Naive B cell (primary cell): ENCODE data around the gene KDM7A. TPM values are rescaled to one million over a fixed set of nuclear protein-coding genes. Genes with fewer than 3 reads are reported as not detected.
"Not testable (repeated sequence)": the region's sequence is repeated elsewhere in the genome, so short reads cannot be mapped to it uniquely, and the experiment has no call there.

Experiments
- ATAC-seq, 2 donors: fragments of 150-1000 bp; cut with Tn5 transposase; 2 replicates each; pipeline ENCODE4 v1.10.0; 2021; ENCODE audit warnings: low read depth in 2 of 2, mild to moderate bottlenecking in 2 of 2, moderate library complexity in 2 of 2
- DNase-seq: peaks from one replicate; pipeline ENCODE4 v3.0.0; 2022
- H3K27ac Mint-ChIP-seq, 6 donors: one replicate each; pipeline ENCODE4 v1.8.0; 2020 to 2022; ENCODE audit warnings: mild to moderate bottlenecking in 6 of 6, mixed read lengths in 6 of 6, moderate library complexity in 5 of 6, inconsistent platforms in 2 of 6
- H3K27me3 Mint-ChIP-seq, 3 donors: one replicate each; pipeline ENCODE4 v1.8.0; 2021 to 2022; ENCODE audit warnings: mixed read lengths in 3 of 3, mild to moderate bottlenecking in 1 of 3
- H3K36me3 Mint-ChIP-seq, 2 donors: one replicate each; pipeline ENCODE4 v1.8.0; 2020 to 2022; ENCODE audit warnings: mixed read lengths in 2 of 2, inconsistent platforms in 1 of 2, mild to moderate bottlenecking in 1 of 2
- H3K4me1 Mint-ChIP-seq, 3 donors: one replicate each; pipeline ENCODE4 v1.8.0; 2020 to 2022; ENCODE audit warnings: mixed read lengths in 3 of 3, inconsistent platforms in 1 of 3, mild to moderate bottlenecking in 1 of 3, moderate library complexity in 1 of 3
- H3K4me3 Mint-ChIP-seq, 8 donors: one replicate each; pipeline ENCODE4 v1.8.0; 2020 to 2022; ENCODE audit warnings: mild to moderate bottlenecking in 8 of 8, mixed read lengths in 8 of 8, moderate library complexity in 8 of 8, inconsistent platforms in 2 of 8
- H3K9me3 Mint-ChIP-seq, 7 donors: one replicate each; pipeline ENCODE4 v1.8.0; 2020 to 2022; ENCODE audit warnings: mixed read lengths in 7 of 7, mild to moderate bottlenecking in 5 of 7, inconsistent platforms in 2 of 7, moderate library complexity in 1 of 7
- polyA plus RNA-seq, 6 donors: library from polyadenylated mRNA; unstranded; fragments of 300-500 nt; fragmentation: Illumina TruSeq; gene quantifications; one replicate each; pipeline ENCODE4 v1.2.3, GENCODE V29; 2021; ENCODE audit warnings: low read depth in 6 of 6

The KDM7A gene
- polyA plus RNA-seq, 6 donors from 2014 or later: 5.8 to 10.1 (median 8.9) TPM

GRCh38 chr7:140142031-140142430 is 34.8 kb downstream of the KDM7A start:
- ATAC-seq: no peak
- H3K27me3 Mint-ChIP-seq: no peaks in the 10 kb centered on the region
- peak overlapping the region in 1 of 8 donors; percentile 16 for H3K4me3 Mint-ChIP-seq
- H3K4me1 Mint-ChIP-seq: peaks cover 39 to 67% (median 58%) of the 10 kb centered on the region in 3 donors
- DNase-seq: no peak
- H3K27ac Mint-ChIP-seq: peak overlapping the region in 2 of 6 donors; percentile 69 to 81
- H3K9me3 Mint-ChIP-seq: peaks cover 0 to 1% (median 0%) of the 10 kb centered on the region in 7 donors
- H3K36me3 Mint-ChIP-seq: peaks cover 8 to 15% of the 10 kb centered on the region in 2 donors

- Mint-ChIP-seq H3K4me1 (peaks cover 33 to 59% (median 50%) of the 10 kb centered on the region in 3 donors), H3K9me3 (peaks cover 0 to 1% (median 0%) of the 10 kb centered on the region in 7 donors), H3K4me3 (no peak overlapping the region), H3K27me3 (no peaks in the 10 kb centered on the region), H3K36me3 (peaks cover 11 to 19% of the 10 kb centered on the region in 2 donors), H3K27ac (no peak overlapping the region)
- ATAC-seq: no peak
- DNase-seq: no peak
Measured at GRCh38 chr7:140141256-140141655, 35.5 kb downstream of the KDM7A start.

- no peak overlapping the region for H3K27ac Mint-ChIP-seq
- H3K36me3 Mint-ChIP-seq: peaks cover 14 to 22% of the 10 kb centered on the region in 2 donors
- DNase-seq (no peak), ATAC-seq (no peak)
- no peaks in the 10 kb centered on the region for H3K27me3 Mint-ChIP-seq
- no peak overlapping the region for H3K4me3 Mint-ChIP-seq
- H3K9me3 Mint-ChIP-seq: no peaks in the 10 kb centered on the region
- peaks cover 16 to 32% (median 20%) of the 10 kb centered on the region in 3 donors for H3K4me1 Mint-ChIP-seq
Measured at GRCh38 chr7:140137078-140137477, 39.7 kb downstream of the KDM7A start.

DNA sequence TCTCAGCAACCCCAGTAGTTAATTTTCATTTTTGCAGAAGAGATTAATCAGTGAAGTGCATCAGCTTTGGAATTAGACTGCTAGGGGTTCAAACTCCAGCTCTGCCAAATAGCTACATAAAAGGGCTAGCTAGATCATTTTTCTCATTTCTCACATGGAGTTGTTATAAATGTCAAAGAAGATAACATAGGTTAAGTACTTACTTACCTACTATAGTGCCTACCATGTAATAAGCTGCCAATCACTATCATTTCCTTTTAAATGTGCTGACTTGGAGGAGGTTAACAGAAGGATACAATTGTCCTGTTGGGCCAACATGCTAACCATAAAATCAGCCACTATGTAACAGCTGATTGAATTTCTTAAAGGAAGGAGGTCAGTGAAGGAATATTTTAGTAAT is 40.7 kb downstream of the KDM7A start:
- DNase-seq: no peak
- Mint-ChIP-seq H3K27ac (peak overlapping the region in 1 of 6 donors; percentile 72), H3K4me3 (no peak overlapping the region), H3K4me1 (peaks cover 16 to 27% (median 23%) of the 10 kb centered on the region in 3 donors), H3K36me3 (peaks cover 21 to 32% of the 10 kb centered on the region in 2 donors), H3K9me3 (no peaks in the 10 kb centered on the region), H3K27me3 (no peaks in the 10 kb centered on the region)
- ATAC-seq: no peak

- DNase-seq: no peak
- Mint-ChIP-seq H3K4me1 (peaks cover 8 to 15% (median 13%) of the 10 kb centered on the region in 3 donors), H3K27me3 (no peaks in the 10 kb centered on the region), H3K36me3 (peaks cover 26 to 40% of the 10 kb centered on the region in 2 donors), H3K9me3 (no peaks in the 10 kb centered on the region), H3K27ac (no peak overlapping the region), H3K4me3 (no peak overlapping the region)
- no peak for ATAC-seq
Measured at GRCh38 chr7:140134039-140134438, 42.7 kb downstream of the KDM7A start.

DNA sequence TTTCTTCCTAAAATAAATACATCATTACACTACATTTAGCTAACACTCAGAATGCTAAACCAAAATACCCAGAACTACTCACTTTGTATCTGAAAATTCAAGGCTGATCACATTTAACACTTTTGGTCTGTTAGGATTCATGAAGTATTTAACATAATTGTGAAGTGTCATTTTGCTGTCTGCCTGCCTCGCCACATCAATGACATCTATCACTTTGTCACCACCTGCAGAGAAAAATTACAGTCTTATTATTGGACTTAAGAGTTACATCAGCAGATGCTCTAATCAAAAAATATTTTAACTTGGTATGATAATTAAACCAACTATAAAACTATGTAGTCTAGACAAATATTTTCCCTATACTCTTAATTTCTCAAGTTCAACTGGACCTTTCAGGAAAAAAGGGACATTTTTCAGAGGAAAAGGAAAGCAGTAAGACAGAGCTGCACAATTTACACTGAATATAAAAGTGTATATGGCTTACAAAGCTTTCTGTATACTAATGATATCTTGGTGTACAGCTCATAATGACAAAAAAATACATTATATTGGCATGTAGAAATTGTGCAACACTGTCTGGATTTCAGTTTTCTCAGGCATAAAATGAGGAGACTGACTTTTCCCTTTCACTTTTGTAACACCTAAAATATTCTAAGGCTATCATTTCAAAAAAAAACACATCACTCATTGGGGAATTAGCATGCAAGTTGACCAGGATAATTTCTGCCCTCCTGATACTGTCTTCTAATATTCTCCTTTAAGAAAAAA is 49.2 kb downstream of the KDM7A start:
- Mint-ChIP-seq H3K36me3 (peaks cover 29% of the 10 kb centered on the region in 2 donors), H3K27ac (peak overlapping the region in 3 of 6 donors; percentile 8 to 24 (median 22)), H3K4me3 (no peak overlapping the region), H3K4me1 (peaks cover 9 to 11% (median 10%) of the 10 kb centered on the region in 3 donors), H3K9me3 (peaks cover 0 to 3% (median 0%) of the 10 kb centered on the region in 7 donors), H3K27me3 (no peaks in the 10 kb centered on the region)
- ATAC-seq (no peak), DNase-seq (no peak)

DNA sequence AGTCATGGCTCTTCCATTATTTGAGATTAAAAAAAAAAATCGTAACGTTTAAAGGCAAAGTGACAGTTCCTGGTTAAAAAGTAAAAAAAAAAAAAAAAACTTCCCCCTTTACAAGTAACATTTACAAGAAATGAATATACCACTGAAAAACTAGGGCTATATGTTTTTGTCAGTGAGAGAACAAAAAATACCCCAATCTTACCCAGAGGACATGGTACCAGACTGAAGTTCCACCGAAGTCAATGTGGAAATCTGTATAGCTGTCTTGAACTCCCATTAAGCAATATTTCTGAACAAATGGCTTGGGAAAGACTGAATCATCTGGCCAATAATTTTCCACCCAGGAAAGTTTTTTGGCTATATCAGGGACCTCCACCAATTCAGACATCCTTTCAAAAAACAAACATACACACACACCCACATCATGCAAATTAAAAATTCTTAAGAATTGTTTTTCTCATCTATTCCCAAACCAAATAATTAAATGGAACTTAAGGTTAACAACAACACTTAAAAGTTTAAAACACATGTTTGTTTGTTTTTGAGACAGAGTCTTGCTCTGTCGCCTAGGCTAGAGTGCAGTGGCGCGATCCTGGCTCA is 50.2 kb downstream of the KDM7A start:
- peaks cover 20 to 23% of the 10 kb centered on the region in 2 donors for H3K36me3 Mint-ChIP-seq
- peaks cover 9 to 10% (median 9%) of the 10 kb centered on the region in 3 donors for H3K4me1 Mint-ChIP-seq
- H3K27me3 Mint-ChIP-seq: no peaks in the 10 kb centered on the region
- H3K27ac Mint-ChIP-seq: peak overlapping the region in 1 of 6 donors; percentile 24
- DNase-seq: no peak
- H3K4me3 Mint-ChIP-seq: peak overlapping the region in 1 of 8 donors; percentile 49
- peaks cover 0 to 3% (median 0%) of the 10 kb centered on the region in 7 donors for H3K9me3 Mint-ChIP-seq
- ATAC-seq: no peak

DNA sequence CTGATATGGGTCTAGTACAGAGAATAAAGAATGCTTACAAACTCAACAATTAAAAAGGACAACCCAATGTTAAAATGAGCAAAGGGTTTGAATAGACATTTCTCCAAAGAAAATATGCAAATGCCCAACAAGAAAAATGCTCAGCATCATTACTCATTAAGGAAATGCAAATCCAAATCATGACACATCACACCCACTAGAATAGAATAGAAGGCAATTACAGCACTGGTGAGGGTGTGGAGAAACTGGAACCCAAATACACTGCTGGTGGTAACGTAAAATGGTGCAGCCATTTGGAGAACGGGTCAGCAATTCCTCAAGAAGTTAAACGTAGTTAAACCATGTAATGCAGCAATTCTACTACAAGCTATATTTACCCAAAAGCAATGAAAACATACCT is 53.8 kb downstream of the KDM7A start:
- DNase-seq: no peak
- Mint-ChIP-seq H3K36me3 (peaks cover 7 to 13% of the 10 kb centered on the region in 2 donors), H3K27ac (no peak overlapping the region), H3K27me3 (no peaks in the 10 kb centered on the region), H3K4me3 (no peak overlapping the region), H3K9me3 (peaks cover 0 to 3% (median 0%) of the 10 kb centered on the region in 7 donors), H3K4me1 (peaks cover 5 to 10% (median 6%) of the 10 kb centered on the region in 3 donors)
- no peak for ATAC-seq

GRCh38 chr7:140121326-140121725 is 55.5 kb downstream of the KDM7A start:
- H3K27ac Mint-ChIP-seq: peak overlapping the region in 1 of 6 donors; percentile 60
- H3K4me1 Mint-ChIP-seq: peaks cover under 1 to 6% (median 2%) of the 10 kb centered on the region in 3 donors
- no peaks in the 10 kb centered on the region for H3K27me3 Mint-ChIP-seq
- ATAC-seq: no peak
- no peak for DNase-seq
- no peak overlapping the region for H3K4me3 Mint-ChIP-seq
- peaks cover 6 to 9% of the 10 kb centered on the region in 2 donors for H3K36me3 Mint-ChIP-seq
- peaks cover 0 to under 1% (median 0%) of the 10 kb centered on the region in 7 donors for H3K9me3 Mint-ChIP-seq

GRCh38 chr7:140114817-140115216 is 62.0 kb downstream of the KDM7A start:
- not testable (repeated sequence) for H3K4me1 Mint-ChIP-seq, H3K4me3 Mint-ChIP-seq, H3K27me3 Mint-ChIP-seq, ATAC-seq, DNase-seq, H3K9me3 Mint-ChIP-seq
- Mint-ChIP-seq H3K27ac (peak overlapping the region in 1 of 6 donors; percentile 70), H3K36me3 (peaks cover 18 to 28% of the 10 kb centered on the region in 2 donors)

DNA sequence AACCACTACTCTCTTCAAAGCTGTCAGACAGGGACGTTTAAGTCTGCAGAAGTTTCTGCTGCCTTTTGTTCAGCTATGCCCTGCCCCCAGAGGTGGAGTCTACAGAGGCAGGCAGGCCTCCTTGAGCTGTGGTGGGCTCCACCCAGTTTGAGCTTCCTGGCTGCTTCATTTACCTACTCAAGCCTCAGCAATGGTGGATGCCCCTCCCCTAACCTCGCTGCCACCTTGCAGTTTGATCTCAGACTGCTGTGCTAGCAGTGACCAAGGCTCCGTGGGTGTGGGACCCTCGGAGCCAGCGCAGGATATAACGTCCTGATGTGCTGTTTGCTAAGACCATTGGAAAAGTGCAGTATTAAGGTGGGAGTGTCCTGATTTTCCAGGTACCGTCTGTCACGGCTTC is 68.0 kb downstream of the KDM7A start:
- not testable (repeated sequence) for H3K9me3 Mint-ChIP-seq, H3K27ac Mint-ChIP-seq, H3K27me3 Mint-ChIP-seq, ATAC-seq, H3K4me3 Mint-ChIP-seq, DNase-seq, H3K4me1 Mint-ChIP-seq
- H3K36me3 Mint-ChIP-seq: peaks cover 24 to 45% of the 10 kb centered on the region in 2 donors

- DNase-seq (no peak), ATAC-seq (no peak)
- H3K4me3 Mint-ChIP-seq: no peak overlapping the region
- peaks cover 39 to 43% of the 10 kb centered on the region in 2 donors for H3K36me3 Mint-ChIP-seq
- no peaks in the 10 kb centered on the region for H3K27me3 Mint-ChIP-seq
- H3K9me3 Mint-ChIP-seq: no peaks in the 10 kb centered on the region
- H3K4me1 Mint-ChIP-seq: peaks cover 0 to 2% (median 0%) of the 10 kb centered on the region in 3 donors
- H3K27ac Mint-ChIP-seq: peak overlapping the region in 1 of 6 donors; percentile 24
Measured at GRCh38 chr7:140096459-140096858, 80.3 kb downstream of the KDM7A start.

- Mint-ChIP-seq H3K36me3 (peaks cover 21 to 36% of the 10 kb centered on the region in 2 donors), H3K9me3 (no peaks in the 10 kb centered on the region)
Measured at GRCh38 chr7:140093375-140093774, 83.4 kb downstream of the KDM7A start.

More at GRCh38 chr7:140093375-140093774, 83.4 kb downstream of the KDM7A start:
- Mint-ChIP-seq H3K27ac (peak overlapping the region in 2 of 6 donors; percentile 50 to 69), H3K27me3 (no peaks in the 10 kb centered on the region), H3K4me3 (no peak overlapping the region), H3K4me1 (peaks cover 0 to 4% (median 0%) of the 10 kb centered on the region in 3 donors)
- DNase-seq (no peak), ATAC-seq (no peak)
